Activated B cell treated with CpG ODN at 0.5 μM for 24 hours (primary cell): ENCODE data around the gene TECPR2. TPM values are rescaled to one million over a fixed set of nuclear protein-coding genes. Genes with fewer than 3 reads are reported as not detected.

Experiments
- ATAC-seq: fragments of 200-7000 bp; cut with Tn5 transposase; one replicate; pipeline ENCODE4 v1.10.0; 2021; ENCODE audit warnings: low read depth, mild to moderate bottlenecking, moderate library complexity
- CTCF ChIA-PET: fragments of 350-600 bp; sonication (Branson Sonifier 250); formaldehyde crosslinking; loops from one replicate; lab custom pipeline; 2021; ENCODE audit warnings: antibody characterized with exemption; lab: Charles Lee
- POLR2A ChIA-PET: fragments of 350-600 bp; sonication (Branson Sonifier 250); formaldehyde crosslinking; loops from one replicate; lab custom pipeline; 2021; ENCODE audit warnings: antibody characterized with exemption; lab: Charles Lee
- DNase-seq: peaks from one replicate; pipeline ENCODE4 v3.0.0; 2022
- H3K27ac Mint-ChIP-seq: one replicate; pipeline ENCODE4 v1.8.0; 2020; ENCODE audit warnings: mixed read lengths
- H3K27me3 Mint-ChIP-seq: one replicate; pipeline ENCODE4 v1.8.0; 2021; ENCODE audit warnings: mixed read lengths
- H3K36me3 Mint-ChIP-seq: one replicate; pipeline ENCODE4 v1.8.0; 2021; ENCODE audit warnings: low read depth, mixed read lengths
- H3K4me1 Mint-ChIP-seq: one replicate; pipeline ENCODE4 v1.8.0; 2021; ENCODE audit warnings: mixed read lengths
- H3K4me3 Mint-ChIP-seq: one replicate; pipeline ENCODE4 v1.8.0; 2020; ENCODE audit warnings: mild to moderate bottlenecking, mixed read lengths
- H3K9me3 Mint-ChIP-seq: one replicate; pipeline ENCODE4 v1.8.0; 2020; ENCODE audit warnings: mixed read lengths
- intact Hi-C: fragments of 100-400 bp; cut with micrococcal nuclease; formaldehyde crosslinking; loops from one replicate; pipeline ENCODE4 v1.15.1; 2024
- total RNA-seq: library from RNA; stranded (reverse); gene quantifications from 2 replicates; pipeline ENCODE4 v1.2.3, GENCODE V29; 2022
- TF ChIP-seq, protein P1 (sequence below): fragments of 200-600 bp; IDR thresholded peaks from one replicate; pipeline ENCODE4 v1.8.0; 2022; ENCODE audit warnings: antibody characterized with exemption, mild to moderate bottlenecking

TECPR2 gene
- total RNA-seq, 1 donor from 2014 or later: 9.9 TPM

GRCh38 chr14:102504328-102504999, 141.7 kb downstream of the TECPR2 start:
- no peaks in the 10 kb centered on the region for H3K36me3 Mint-ChIP-seq
- TF ChIP-seq, protein P1, sequence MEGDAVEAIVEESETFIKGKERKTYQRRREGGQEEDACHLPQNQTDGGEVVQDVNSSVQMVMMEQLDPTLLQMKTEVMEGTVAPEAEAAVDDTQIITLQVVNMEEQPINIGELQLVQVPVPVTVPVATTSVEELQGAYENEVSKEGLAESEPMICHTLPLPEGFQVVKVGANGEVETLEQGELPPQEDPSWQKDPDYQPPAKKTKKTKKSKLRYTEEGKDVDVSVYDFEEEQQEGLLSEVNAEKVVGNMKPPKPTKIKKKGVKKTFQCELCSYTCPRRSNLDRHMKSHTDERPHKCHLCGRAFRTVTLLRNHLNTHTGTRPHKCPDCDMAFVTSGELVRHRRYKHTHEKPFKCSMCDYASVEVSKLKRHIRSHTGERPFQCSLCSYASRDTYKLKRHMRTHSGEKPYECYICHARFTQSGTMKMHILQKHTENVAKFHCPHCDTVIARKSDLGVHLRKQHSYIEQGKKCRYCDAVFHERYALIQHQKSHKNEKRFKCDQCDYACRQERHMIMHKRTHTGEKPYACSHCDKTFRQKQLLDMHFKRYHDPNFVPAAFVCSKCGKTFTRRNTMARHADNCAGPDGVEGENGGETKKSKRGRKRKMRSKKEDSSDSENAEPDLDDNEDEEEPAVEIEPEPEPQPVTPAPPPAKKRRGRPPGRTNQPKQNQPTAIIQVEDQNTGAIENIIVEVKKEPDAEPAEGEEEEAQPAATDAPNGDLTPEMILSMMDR: no peak
- no peak overlapping the region for H3K27ac Mint-ChIP-seq
- ATAC-seq (no peak), DNase-seq (no peak)
- H3K4me3 Mint-ChIP-seq: no peak overlapping the region
- no peaks in the 10 kb centered on the region for H3K27me3 Mint-ChIP-seq
- ChIA-PET CTCF (no interaction called here), POLR2A (interaction anchor here (0.6 kb wide), 1 partner anchor 158 kb away, joined by 3 read pairs; no protein-coding TSS in a partner anchor)
- peaks cover 2% of the 10 kb centered on the region for H3K4me1 Mint-ChIP-seq
- H3K9me3 Mint-ChIP-seq: no peaks in the 10 kb centered on the region
- intact Hi-C loops: no loop called here

GRCh38 chr14:102505000-102505619, 142.4 kb downstream of the TECPR2 start:
- ATAC-seq (no peak), DNase-seq (no peak)
- POLR2A ChIA-PET: no interaction called here
- peaks cover 2% of the 10 kb centered on the region for H3K4me1 Mint-ChIP-seq
- no peaks in the 10 kb centered on the region for H3K9me3 Mint-ChIP-seq
- no peaks in the 10 kb centered on the region for H3K36me3 Mint-ChIP-seq
- CTCF ChIA-PET: no interaction called here
- intact Hi-C loops: no loop called here
- no peak overlapping the region for H3K4me3 Mint-ChIP-seq
- TF ChIP-seq, protein P1: no peak
- no peak overlapping the region for H3K27ac Mint-ChIP-seq
- no peaks in the 10 kb centered on the region for H3K27me3 Mint-ChIP-seq

- DNase-seq: no peak
- no peak overlapping the region for H3K27ac Mint-ChIP-seq
- no peak overlapping the region for H3K4me3 Mint-ChIP-seq
- H3K4me1 Mint-ChIP-seq: peaks cover 11% of the 10 kb centered on the region
- ChIA-PET POLR2A (interaction anchor here (0.5 kb wide), 1 partner anchor 442 kb away, joined by 3 read pairs; no protein-coding TSS in a partner anchor), CTCF (no interaction called here)
- no peaks in the 10 kb centered on the region for H3K36me3 Mint-ChIP-seq
- no peaks in the 10 kb centered on the region for H3K27me3 Mint-ChIP-seq
- TF ChIP-seq, protein P1: no peak
- intact Hi-C loops: no loop called here
- no peaks in the 10 kb centered on the region for H3K9me3 Mint-ChIP-seq
- no peak for ATAC-seq
Measured at GRCh38 chr14:102505775-102506625, 143.3 kb downstream of the TECPR2 start.

DNA sequence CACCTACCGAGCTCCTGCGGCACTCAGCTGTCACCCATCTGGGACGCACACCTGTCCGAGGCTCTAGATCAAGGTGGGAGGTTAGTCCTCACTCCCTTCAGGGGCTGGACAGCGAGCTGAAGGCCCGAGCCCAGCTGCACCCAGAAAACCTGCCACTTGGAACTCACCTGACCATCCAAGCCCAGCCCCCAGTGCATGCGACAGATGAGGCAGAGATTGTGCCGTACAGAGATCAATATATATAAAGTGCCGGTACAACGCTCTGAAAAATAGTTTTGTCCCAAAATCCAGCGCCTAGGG, 143.8 kb downstream of the TECPR2 start:
- ATAC-seq: no peak
- ChIA-PET POLR2A (interaction anchor here (0.5 kb wide), 1 partner anchor 442 kb away, joined by 3 read pairs; no protein-coding TSS in a partner anchor), CTCF (no interaction called here)
- TF ChIP-seq, protein P1: no peak
- Mint-ChIP-seq H3K9me3 (no peaks in the 10 kb centered on the region), H3K4me1 (peaks cover 11% of the 10 kb centered on the region), H3K27ac (no peak overlapping the region), H3K36me3 (no peaks in the 10 kb centered on the region), H3K27me3 (no peaks in the 10 kb centered on the region), H3K4me3 (no peak overlapping the region)
- no peak for DNase-seq
- intact Hi-C loops: no loop called here
